Kasumi-1 (cell line): ENCODE measurements around the gene POC1A.

Experiments used
- DNase-seq, 2 experiments: peaks; one replicate each; lab custom pipeline; 2025; lab: John Stamatoyannopoulos, UW

Gene POC1A

DNA sequence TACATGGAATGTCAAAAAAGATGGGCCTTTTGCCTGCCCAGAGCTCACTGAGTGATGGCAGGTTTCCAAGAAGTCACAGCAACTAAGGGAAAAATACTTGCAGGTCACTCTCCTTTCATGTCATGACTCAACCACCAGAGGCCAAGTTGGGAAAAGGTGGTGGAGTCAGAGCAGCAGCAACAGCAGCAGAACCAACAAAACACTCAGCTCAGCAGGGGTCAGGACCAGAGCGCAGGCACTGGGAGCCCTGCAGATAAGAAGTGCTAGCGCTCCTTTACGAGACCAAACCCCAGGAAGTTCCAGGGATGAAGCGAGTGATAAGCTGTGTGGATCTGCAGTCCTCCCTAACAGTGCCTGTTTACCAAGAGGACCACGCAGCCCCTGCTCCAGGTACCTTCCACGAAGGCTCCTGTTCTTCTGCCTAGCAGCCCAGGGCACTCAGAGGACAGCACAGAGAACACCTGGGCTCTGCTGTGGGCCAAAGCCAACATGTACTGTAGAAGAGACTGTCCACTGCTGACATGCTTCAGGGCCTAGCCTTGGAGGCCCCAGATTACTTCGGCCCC lies 26.0 kb downstream of the POC1A start:
- peak; percentile 17 to 20 for DNase-seq

DNA sequence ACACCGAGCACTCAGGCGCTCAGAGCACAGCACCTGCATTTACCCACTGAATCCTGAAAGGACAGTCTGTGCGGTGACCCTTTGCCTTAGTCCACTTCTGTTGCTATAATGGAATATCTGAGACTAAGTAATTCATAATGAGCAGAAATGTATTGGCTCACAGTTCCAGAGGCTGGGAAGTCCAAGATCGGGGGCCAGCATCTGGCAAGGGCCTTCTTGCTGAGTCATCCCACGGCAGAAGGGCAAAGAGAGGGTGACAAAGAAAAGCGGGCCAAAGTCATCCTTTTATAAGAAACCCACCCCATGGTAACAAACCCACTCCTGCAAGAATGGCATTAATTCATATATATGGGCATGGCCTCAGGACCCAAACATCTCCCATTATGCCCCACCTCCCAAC lies 27.7 kb downstream of the POC1A start:
- no peak for DNase-seq

DNA sequence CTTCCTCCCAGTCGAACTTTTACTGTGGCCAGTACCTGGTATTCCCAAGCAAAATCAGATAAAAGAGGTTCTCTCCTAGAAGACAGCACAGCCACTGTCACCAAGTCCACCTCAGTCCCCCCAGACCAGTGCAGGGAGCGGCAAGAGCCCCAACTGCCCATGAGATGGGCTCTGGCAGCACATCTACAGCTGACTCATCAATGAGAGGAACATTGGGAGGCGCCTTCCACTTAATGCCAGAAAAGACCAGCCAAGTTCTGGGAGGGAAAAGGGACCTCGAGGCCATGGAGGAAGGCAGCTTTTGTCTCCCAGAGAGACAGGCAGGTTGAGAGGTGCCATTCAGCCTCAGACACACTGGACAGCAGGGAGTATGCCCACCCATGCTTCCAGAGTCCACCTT lies 28.2 kb downstream of the POC1A start:
- no peak for DNase-seq

DNA sequence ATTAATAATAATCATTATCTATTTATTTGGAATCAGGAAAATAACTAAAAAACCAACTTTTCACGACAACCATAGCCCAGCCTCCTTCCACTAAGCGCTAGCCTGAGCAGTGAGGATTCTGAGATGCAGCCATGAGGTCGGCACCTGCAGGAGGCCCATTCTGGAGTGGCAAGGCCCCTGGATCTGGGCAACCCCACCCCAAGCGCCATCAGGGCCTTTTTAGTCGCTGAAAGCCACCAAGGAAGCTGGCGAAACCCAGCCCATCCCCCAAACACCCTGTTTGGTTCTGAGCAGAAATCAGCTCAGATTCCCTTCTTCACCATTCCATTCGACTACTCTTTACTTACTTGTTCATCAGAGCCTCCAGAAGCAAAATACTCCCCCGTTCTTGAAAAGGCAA lies 29.5 kb downstream of the POC1A start:
- no peak for DNase-seq

DNA sequence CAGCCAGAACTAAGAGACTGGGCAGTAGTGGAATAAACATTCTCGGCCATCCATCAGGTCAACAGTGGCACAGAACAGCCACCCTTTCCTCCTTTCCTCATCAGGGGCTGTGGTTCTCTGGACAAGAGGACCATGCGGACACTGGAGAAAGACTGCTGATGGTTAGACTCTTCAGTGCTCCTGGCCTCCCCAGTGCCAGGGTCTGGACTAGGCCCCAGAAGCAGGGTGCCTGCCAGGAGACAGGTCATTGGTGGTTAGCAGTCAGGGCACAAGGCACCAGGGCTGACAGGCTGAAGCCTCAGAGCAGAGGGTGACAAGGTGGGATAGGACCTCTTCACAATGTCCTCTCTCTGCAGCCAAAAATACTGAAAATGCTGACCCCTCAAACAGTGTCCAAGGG lies 30.1 kb downstream of the POC1A start:
- DNase-seq: no peak

DNA sequence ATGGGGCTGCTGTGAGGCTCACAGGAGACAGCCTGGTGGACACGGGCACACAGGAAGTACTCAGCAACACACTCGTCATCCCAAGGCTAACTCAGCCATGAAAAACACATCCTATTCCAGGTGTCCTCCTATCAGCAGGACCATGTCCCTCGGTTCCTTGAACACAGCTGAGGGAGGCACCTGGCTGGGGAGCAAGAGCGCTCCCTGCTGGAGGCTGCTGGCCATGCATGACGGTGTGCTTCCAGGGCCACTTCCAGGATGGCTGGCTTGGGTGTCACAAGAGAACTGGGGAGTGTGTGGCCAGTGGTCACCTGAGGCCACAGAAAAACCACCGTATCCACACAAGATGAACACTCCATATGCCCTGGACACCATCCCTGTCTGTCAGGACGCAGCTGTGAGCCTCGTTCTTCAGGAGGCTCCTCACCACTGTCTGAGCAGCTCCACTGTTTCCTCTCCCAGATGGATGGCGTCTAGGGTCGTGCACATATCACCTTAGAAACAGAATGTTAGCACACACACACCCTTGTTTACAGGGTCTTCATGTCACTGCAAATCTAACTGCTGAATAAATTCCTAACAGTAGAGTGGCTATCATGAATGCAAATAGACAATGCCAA lies 31.0 kb downstream of the POC1A start:
- DNase-seq: peak; percentile 41 to 64

DNA sequence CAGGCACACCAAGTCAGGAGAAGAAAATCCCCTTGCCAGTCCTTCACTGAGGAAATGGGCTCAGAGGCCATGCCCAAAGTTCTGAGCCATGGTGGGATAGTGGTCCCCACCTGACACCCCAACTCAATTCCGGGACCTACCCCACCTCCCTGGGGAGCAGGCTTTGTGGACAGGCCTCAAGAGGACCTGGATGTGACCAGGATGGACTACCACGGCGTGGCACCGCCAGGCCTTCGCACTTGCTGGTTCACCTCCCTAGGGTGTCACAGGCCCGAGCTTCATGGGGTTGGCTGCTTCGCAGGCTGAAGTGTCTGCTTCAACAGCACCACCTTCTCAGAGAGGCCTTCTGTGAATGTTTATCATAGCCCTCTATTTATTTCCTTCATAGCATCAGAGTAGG lies 31.7 kb downstream of the POC1A start:
- no peak for DNase-seq

DNA sequence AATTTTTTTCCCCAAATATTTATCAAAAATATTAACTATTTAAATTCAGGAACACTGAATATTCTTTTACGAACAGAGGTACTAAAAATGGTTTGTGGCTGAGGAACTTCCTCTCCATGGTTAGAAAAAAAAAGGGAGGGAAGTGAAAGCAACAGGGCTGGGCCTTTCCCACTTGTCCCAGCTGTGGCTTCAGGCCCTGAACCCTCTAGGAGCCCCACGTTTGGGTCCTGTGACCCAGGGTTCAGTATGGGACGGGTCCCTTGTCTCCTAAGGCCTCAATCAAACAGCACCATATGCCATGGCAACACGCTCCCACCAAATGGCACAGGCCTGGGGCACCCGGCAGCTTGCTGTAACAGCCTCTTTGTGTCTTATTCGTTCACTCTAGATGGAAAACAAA lies 32.4 kb downstream of the POC1A start:
- DNase-seq: peak; percentile 83 to 86

DNA sequence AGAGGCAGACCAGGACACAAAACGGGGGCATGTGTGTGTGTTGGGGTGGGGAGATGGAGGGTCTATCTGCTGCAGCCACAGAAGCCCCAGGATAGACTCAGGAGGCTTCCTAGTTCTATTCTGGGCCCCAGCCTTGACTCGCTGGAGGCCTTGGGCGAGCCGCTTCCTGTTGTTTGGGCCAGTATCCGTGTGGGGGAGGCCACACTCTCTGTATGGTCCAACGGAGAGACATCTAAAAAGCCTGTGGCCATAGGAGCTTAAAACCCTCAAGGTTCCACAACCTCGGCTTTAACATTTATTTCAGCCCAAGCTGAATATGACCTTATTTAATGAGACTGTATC lies 32.8 kb downstream of the POC1A start:
- DNase-seq: peak; percentile 83 to 87

DNA sequence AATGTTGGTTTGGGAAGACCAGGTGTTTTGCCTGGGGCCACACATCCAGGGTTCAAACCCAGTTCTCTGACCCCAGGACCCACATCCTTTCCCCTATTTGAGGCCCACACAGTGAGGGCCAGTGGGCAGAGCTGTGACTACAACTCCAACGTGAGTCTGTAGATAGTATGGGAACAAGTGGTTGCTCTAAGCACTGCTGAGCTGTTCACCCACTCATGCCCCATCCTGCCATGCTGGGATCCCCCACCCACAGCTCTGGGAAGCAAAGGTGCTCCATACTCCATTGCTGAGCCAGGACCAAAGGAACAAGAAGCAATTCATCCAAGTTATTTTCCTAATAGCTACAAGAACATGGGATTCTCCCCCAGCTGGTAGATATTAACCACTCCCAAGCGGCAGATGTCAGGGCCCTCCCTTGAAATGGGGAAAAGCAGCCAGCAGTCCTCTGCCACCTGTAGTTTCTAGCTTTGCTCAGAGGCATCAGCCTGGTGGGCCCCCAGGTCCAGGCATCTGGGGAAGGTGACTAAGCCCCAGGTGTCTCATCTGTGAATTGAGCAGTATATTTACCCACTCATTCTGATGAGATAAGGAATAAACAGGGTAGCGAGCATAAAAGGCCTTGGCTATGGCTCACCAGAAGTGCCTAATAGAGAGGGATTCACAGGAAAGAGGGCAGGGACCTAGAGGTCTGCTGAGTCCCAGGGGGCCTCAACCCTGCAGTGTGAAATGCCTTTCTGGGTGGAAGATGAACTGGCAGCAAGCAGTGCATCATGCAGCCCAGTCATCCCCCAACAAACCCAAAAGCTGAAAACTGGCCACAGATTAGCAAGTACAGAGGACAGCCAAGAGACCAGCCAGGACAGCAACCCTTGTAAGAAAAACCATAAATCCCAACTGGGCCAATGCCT lies 33.4 kb downstream of the POC1A start:
- no peak for DNase-seq

DNA sequence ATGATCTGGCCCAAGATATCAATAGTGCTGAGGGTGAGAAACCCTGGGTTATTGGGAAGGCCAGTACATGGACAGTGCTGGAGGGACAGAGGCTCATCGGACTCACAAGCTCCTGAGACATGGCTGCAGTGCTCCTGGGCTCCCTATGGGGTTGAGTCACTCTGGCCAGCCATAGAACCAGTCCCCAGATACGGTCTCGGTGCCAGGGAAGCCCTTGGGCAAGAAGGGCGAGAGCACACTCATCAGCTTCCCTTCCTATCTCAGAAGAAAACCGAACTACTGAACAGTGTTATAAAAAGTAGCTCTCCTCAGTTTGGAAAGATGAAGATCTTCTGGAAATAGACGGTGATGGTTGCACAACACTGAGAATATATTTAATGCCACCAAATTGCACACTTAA lies 34.4 kb downstream of the POC1A start:
- DNase-seq: no peak

DNA sequence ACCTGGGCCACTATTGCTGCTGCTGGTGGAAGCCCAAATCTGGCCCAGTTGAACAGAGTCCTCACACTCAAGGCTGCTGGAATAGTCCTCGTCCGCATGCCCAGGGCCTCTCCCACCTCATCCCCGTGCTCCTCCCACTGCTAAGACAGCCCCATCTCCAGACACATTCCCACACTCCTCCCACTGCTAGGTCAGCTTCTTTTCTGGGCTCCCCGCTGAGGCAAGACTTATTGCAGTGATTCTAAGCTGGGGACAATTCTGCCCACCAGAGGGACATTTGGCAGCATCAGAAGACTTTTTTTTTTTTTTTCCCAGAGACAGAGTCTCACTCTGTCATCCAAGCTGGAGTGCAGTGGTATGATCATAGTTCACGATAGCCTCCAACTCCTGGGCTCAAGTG lies 35.1 kb downstream of the POC1A start:
- DNase-seq: no peak

DNA sequence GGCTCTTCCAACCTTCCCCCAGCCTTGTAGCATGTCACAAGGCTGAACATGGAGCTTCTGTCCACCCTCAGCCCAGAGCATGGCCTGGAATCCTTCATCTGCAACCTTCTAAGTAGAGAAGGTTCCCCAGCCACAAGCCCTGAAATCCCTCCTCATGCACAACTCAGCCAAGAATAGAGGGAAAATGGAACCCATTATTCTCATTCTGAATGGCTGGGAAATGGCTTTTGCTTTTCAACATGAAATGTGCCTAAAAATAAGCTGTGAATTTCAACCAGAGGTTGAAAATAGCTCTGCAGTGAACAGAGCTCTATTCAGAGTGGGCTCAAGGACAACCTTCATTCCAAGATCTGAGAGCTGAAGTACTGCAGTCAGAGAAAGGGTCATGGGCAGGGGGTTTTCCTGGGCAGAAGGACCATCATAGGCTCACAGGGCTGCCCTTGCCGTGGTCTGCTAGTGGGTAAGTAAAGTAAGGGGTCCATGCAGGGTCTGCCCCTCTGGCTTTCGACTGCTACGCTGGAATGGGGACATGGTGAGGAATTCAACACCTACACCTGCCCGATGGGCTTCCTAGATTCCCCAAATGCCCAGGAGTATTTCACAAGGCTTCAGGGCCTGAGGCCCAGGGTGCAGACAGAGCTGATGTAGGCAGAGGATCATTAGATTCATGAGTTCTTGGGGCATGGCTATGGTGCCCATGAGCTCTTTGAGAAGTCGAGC lies 35.9 kb downstream of the POC1A start:
- no peak for DNase-seq

DNA sequence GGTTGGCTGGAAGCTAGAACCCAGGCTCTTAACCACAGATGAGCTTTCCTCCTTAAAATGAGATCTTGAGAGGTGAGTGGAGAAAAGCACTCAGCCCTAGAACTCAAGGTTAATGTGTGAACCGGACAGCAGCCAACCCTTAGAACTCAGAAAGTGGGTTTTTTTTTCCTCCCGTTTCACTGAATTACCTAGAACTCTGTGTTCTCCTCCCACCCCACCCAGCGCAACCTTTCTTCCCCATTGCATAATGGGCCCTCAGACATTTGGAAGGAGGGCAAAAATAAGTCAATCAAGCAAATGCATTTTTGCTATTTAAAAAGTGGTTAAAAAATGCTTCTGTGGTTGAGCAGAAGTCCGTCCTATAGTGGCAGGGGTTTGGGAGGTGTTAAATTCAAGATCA lies 36.7 kb downstream of the POC1A start:
- DNase-seq: no peak

DNA sequence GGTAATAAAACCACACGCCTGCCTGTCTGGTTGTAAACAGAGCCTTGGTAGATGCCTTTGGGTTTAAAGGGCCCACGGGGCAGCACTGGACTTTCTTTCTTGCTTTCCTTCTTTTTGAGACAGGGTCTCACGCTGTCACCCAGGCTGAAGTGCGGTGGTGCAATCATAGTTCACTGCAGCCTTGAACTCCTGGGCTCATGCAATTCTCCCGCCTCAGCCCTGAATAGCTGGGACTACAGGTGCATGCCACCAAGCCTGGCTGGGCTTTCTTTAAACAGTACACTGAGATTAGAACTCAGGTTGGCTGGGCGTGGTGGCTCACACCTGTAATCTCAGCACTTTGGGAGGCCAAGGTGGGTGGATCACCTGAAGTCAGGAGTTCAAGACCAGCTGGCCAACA lies 42.2 kb downstream of the POC1A start:
- no peak for DNase-seq

DNA sequence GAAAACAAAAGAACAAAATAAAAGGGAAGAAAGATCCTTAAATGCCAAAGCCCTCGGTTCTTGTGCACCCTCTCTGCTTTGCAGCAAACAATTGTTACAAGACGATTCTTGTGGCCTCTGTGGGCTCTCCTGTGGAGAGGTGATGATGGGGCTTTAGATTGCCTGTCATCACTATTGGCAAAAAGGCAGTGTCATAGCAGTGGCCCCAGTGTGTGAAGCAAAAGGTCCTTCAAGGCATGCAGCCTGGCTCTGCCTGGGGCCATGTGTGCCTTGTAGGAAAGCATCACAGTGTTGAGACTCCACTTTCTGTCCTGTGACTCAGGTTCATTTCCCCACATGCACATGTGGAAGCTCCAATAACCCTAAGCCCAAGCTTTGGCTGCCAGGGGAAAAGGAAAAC lies 43.7 kb downstream of the POC1A start:
- no peak for DNase-seq

DNA sequence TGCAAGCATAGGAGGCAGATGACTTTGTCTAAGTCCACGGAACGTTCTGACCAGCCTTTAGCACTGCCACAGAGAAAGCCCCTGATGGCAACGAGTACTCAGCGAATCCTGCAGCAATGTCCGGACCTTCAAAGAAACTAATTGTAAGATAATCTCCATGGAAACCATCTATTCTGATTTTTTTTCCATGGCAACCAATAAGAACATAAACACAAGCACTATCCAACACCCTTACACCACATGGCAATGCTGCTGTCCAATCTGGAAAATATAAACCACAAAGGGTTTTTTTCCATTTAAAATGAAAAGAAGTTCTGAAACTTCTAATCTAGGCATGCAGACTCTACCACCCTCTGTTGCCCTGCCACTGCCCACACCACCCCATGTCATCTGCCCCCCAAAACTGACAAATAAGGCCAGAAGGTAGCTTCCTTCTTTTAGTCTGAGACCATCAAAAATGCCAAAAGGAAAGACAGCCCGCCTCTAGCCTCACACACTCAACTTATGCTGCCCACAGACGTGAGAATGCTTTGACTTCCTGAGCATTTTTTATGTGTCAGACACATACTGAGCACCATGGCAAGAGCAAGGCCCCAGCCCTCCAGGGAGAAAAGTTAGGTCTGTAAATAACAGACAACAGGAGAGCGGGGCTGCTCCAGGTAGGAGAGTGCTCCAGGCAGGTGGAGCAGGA lies 44.5 kb downstream of the POC1A start:
- no peak for DNase-seq

DNA sequence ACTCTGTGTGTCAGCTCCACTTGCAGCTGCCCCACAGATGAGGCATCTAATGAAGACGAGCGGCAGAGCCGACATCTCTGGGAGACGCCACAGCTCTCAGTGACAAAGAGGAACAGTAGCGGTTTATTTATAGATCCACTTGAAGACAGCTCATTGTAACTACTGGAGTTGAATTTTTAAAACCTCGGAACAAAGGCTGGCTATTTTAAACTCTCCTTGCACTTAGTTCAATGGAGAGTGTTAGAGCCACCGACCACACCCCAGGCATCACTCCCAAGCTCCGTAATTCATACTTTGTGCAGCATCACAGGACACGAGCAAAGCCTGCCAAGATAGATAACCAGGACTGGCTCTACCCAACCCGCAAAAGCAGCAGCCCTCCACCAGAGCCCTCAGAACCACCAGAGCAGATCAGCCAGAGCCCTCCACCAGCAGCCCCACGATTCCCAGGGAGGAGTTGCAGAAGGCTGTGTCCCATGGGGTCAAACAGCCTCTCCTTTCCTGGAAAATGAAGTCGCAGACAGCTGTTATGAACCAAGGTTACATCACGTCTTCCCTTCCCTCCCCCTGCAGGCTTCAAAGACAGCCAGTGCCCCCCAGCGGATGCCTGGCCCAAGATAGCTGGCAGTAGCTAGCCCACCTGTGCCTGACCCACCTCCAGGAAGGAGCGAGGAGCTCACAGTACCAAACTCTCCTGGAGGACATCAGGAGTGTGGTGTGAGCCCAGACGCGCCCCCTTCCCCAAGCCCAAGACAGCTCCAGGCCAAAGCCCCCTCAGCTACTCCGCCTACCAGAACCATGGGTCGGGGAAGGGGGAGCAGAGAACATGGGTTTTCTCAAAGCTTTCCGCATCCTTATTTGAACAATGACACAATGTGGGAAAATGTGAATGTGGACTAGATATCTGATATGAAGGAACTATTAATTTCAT lies 45.7 kb downstream of the POC1A start:
- peak; percentile 65 to 73 for DNase-seq

DNA sequence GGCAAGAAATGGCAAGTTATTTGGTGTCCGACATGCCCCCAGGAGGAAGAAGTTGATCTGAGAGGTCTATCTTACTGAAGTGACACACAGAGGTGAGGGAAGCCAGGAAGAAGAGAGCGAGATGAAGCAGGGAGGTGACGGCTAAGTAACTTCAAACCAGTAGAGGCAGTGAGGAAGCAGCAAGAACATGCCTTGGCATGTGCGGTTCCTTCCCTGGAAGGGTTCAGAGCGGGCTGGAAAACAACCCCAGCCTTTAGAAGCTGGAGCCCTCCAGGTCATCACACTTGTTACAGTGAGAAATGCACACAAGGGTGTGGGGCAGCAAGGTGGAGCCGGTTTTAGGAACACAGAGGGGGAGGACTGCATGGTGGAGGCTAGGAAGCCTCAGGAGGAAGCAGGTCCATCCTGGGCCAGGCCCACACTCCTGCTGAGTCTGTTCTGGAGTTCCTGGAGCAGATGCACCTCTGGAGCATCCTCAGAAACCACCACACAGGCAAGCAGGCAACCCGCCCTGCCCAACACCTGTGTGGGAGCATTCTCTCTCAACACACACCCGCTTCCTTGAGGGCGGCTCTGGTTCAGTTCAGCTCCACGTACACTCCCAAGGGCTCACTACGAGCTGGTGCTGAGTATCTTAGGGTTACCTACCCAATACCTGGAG lies 47.1 kb downstream of the POC1A start:
- no peak for DNase-seq
